K562 (cell line): ENCODE measurements around the gene HES6. TPM values are rescaled to one million over a fixed set of nuclear protein-coding genes. Genes with fewer than 3 reads are reported as not detected.

Source experiments
- CREB3L1 ChIP-seq: fragments of 450-650 bp; IDR thresholded peaks from 2 replicates; pipeline ENCODE4 v1.6.1; 2014; ENCODE audit warnings: low read depth, mild to moderate bottlenecking, moderate library complexity, borderline replicate concordance
- CTCFL ChIP-seq: IDR thresholded peaks from 2 replicates; pipeline ENCODE4 v1.6.1; 2011; ENCODE audit warnings: borderline replicate concordance, low read depth, mild to moderate bottlenecking, moderate library complexity, low read length; ENCODE audit not compliant: insufficient read depth, poor library complexity, severe bottlenecking
- ESRRA ChIP-seq: fragments of 450-650 bp; IDR thresholded peaks from 2 replicates; pipeline ENCODE4 v1.6.1; 2014; ENCODE audit warnings: low read depth, mild to moderate bottlenecking, moderate library complexity, borderline replicate concordance
- FIP1L1 ChIP-seq: fragments of 200-400 bp; formaldehyde crosslinking; IDR thresholded peaks from 2 replicates; pipeline ENCODE4 v1.6.1; 2018; ENCODE audit warnings: mild to moderate bottlenecking, low read depth, low read length; ENCODE audit not compliant: poor library complexity, severe bottlenecking
- KAT7 ChIP-seq: sonication (generic); formaldehyde crosslinking; IDR thresholded peaks from 2 replicates; pipeline ENCODE4 v1.8.0; 2022; ENCODE audit warnings: missing genetic modification reagents, mild to moderate bottlenecking, borderline replicate concordance
- NEUROD1 ChIP-seq: fragments of 150-350 bp; IDR thresholded peaks from 2 replicates; pipeline ENCODE4 v1.6.1; 2014; ENCODE audit warnings: borderline replicate concordance, low read length, low read depth; ENCODE audit not compliant: partially characterized antibody
- NFATC3 ChIP-seq: fragments of 450-650 bp; IDR thresholded peaks from 2 replicates; pipeline ENCODE4 v1.6.1; 2017; ENCODE audit warnings: mild to moderate bottlenecking
- NR3C1 ChIP-seq: sonication (generic); formaldehyde crosslinking; IDR thresholded peaks from 2 replicates; pipeline ENCODE4 v1.8.1; 2022; ENCODE audit warnings: missing genetic modification reagents
- PHB ChIP-seq: fragments of 250-450 bp; sonication (Bioruptor Pico); IDR thresholded peaks from 2 replicates; pipeline ENCODE4 v1.5.0; 2021
- POLR2G ChIP-seq: fragments of 200-400 bp; formaldehyde crosslinking; IDR thresholded peaks from 2 replicates; pipeline ENCODE4 v1.6.1; 2017; ENCODE audit warnings: low read depth, mild to moderate bottlenecking, antibody characterized with exemption, low read length, moderate library complexity
- POU5F1 ChIP-seq: fragments of 150-350 bp; IDR thresholded peaks from 2 replicates; pipeline ENCODE4 v1.6.1; 2014; ENCODE audit warnings: borderline replicate concordance, low read length, low read depth, mild to moderate bottlenecking; ENCODE audit not compliant: partially characterized antibody
- RBM14 ChIP-seq: fragments of 200-400 bp; formaldehyde crosslinking; IDR thresholded peaks from 2 replicates; pipeline ENCODE4 v1.6.1; 2018; ENCODE audit warnings: low read depth, mild to moderate bottlenecking, low read length, moderate library complexity, borderline replicate concordance; ENCODE audit not compliant: insufficient read depth
- SRSF1 ChIP-seq: fragments of 200-400 bp; formaldehyde crosslinking; IDR thresholded peaks from 2 replicates; pipeline ENCODE4 v1.6.1; 2017; ENCODE audit warnings: mild to moderate bottlenecking, low read depth, low read length, moderate library complexity
- TRIM25 ChIP-seq: fragments of 450-650 bp; IDR thresholded peaks from 2 replicates; pipeline ENCODE4 v1.7.0; 2016; ENCODE audit warnings: borderline replicate concordance
- TSC22D4 ChIP-seq: fragments of 450-650 bp; IDR thresholded peaks from 2 replicates; pipeline ENCODE4 v1.6.1; 2016; ENCODE audit warnings: missing genetic modification characterization, missing biosample characterization, control low read depth
- ZBTB2 ChIP-seq: fragments of 450-650 bp; IDR thresholded peaks from 2 replicates; pipeline ENCODE4 v1.6.1; 2016; ENCODE audit warnings: antibody characterized with exemption
- ZNF23 ChIP-seq: fragments of 250-450 bp; sonication (Bioruptor Pico); IDR thresholded peaks from 2 replicates; pipeline ENCODE4 v1.4.0; 2020; ENCODE audit warnings: mild to moderate bottlenecking
- ZNF551 ChIP-seq: fragments of 250-450 bp; sonication (Bioruptor Pico); IDR thresholded peaks from 2 replicates; pipeline ENCODE4 v1.5.0; 2021; ENCODE audit warnings: mild to moderate bottlenecking, moderate library complexity
- ZNF77 ChIP-seq: fragments of 250-450 bp; sonication (Bioruptor Pico); IDR thresholded peaks from 2 replicates; pipeline ENCODE4 v1.5.0; 2020
- ZZZ3 ChIP-seq: fragments of 450-650 bp; IDR thresholded peaks from 2 replicates; pipeline ENCODE4 v1.6.1; 2016; ENCODE audit warnings: antibody characterized with exemption, mild to moderate bottlenecking, moderate library complexity
- polyA plus RNA-seq, 8 experiments: library from polyadenylated mRNA; depleted of rRNA in 4 of 8; stranded (reverse) in 5 of 8; unstranded in 3 of 8; fragments of >200 nt; fragmentation: Nextera tagmentation in 2 of 8; fragmentation: Illumina TruSeq in 1 of 8; extraction: Ambion mirVana in 2 of 8; extraction: Trizol in 1 of 8; gene quantifications; 2 replicates each; pipeline versions ENCODE4 v1.2.1 to v1.2.3, GENCODE V29; 2011 to 2014; ENCODE audit warnings: inconsistent platforms in 1 of 8, missing spikeins in 1 of 8
- total RNA-seq, 7 experiments: library from RNA; depleted of rRNA in 6 of 7; stranded (reverse); fragments of >200 nt in 6 of 7; fragmentation: Illumina TruSeq in 2 of 7; extraction: Trizol in 2 of 7; gene quantifications; 2 replicates each; pipeline versions ENCODE4 v1.2.1 to v1.2.3, GENCODE V29; 2011 to 2021; ENCODE audit warnings: low replicate concordance in 1 of 7

Gene HES6
- total and polyA plus RNA-seq, 9 of the 15 experiments (the other 6 are each of a cell fraction or from before 2014, with no cell fraction given) = 6.2 to 133 (median 29.2) TPM

GRCh38 chr2:238239863-238240756 lies at the start of gene HES6 (continued):
- no peak for TF ChIP-seq NEUROD1
- no peak for TF ChIP-seq ZNF551 (CRISPR knock-in tag)
- peak; percentile 99 for TF ChIP-seq POLR2G
- no peak for TF ChIP-seq NR3C1 (CRISPR knock-in tag)
- no peak for TF ChIP-seq TRIM25
- no peak for TF ChIP-seq ZZZ3
- TF ChIP-seq ESRRA = peak; percentile 33; the same call in 1 of the 2 replicates
- no peak for TF ChIP-seq SRSF1
- no peak for TF ChIP-seq NFATC3
- no peak for TF ChIP-seq ZNF23 (CRISPR knock-in tag)
- no peak for TF ChIP-seq KAT7 (CRISPR knock-in tag)
- no peak for TF ChIP-seq RBM14
- TF ChIP-seq ZNF77 (CRISPR knock-in tag) = no peak
- TF ChIP-seq FIP1L1 = peak; percentile 67
- TF ChIP-seq CREB3L1 = no peak
- TF ChIP-seq TSC22D4 = no peak
- TF ChIP-seq PHB (CRISPR knock-in tag) = no peak
- TF ChIP-seq POU5F1 = no peak
- no peak for TF ChIP-seq CTCFL
- no peak for TF ChIP-seq ZBTB2
